GM19099 (cell line): Measurements from ENCODE around the gene SPI1.

ENCODE experiments used
- POLR2A ChIP-seq: IDR thresholded peaks from 3 replicates; pipeline ENCODE4 v1.6.1; 2011; ENCODE audit warnings: low read depth; ENCODE audit not compliant: insufficient read length; ENCODE audit errors: extremely low read depth

SPI1 gene

GRCh38 chr11:47410370-47411264 is 32.3 kb upstream of the SPI1 start:
- TF ChIP-seq POLR2A: no peak

- TF ChIP-seq POLR2A: no peak
Observed at GRCh38 chr11:47409440-47410369, 31.4 kb upstream of the SPI1 start.

GRCh38 chr11:47408598-47409439 is 30.5 kb upstream of the SPI1 start:
- TF ChIP-seq POLR2A: peak; percentile 36

- peak; percentile 69 for TF ChIP-seq POLR2A
Observed at GRCh38 chr11:47407746-47408590, 29.6 kb upstream of the SPI1 start, which contains the start of gene SLC39A13. TSS of gene SLC39A13 (plus strand) at chr11:47408590. CDS start at chr11:47410095, 1,505 bp downstream.

- TF ChIP-seq POLR2A: no peak
Observed at GRCh38 chr11:47406896-47407745, 28.8 kb upstream of the SPI1 start.

- TF ChIP-seq POLR2A: no peak
Observed at GRCh38 chr11:47403571-47403970, 25.2 kb upstream of the SPI1 start.

- no peak for TF ChIP-seq POLR2A
Observed at GRCh38 chr11:47403135-47403534, 24.8 kb upstream of the SPI1 start.

GRCh38 chr11:47400768-47401279 is 22.5 kb upstream of the SPI1 start:
- TF ChIP-seq POLR2A: peak; percentile 40

- peak; percentile 57 for TF ChIP-seq POLR2A
Observed at GRCh38 chr11:47399860-47400767, 21.8 kb upstream of the SPI1 start.

GRCh38 chr11:47398551-47398950 is 20.2 kb upstream of the SPI1 start:
- no peak for TF ChIP-seq POLR2A

GRCh38 chr11:47398011-47398410 is 19.7 kb upstream of the SPI1 start:
- TF ChIP-seq POLR2A: no peak

- TF ChIP-seq POLR2A: no peak
Observed at GRCh38 chr11:47396049-47396320, 17.6 kb upstream of the SPI1 start.
